Midbrain (tissue), 1 donor: ENCODE data around the gene JAKMIP2.
A peak's percentile ranks its signal among the peaks of the same experiment; 100 is the strongest.
"Not testable (repeated sequence)": the region's sequence is repeated elsewhere in the genome, so short reads cannot be mapped to it uniquely, and the experiment has no call there.

ENCODE experiments used
- DNase-seq: peaks from one replicate; lab custom pipeline; 2025; lab: John Stamatoyannopoulos, UW

JAKMIP2 gene

GRCh38 chr5:147658293-147658932, 124.1 kb downstream of the JAKMIP2 start:
- no peak for DNase-seq

GRCh38 chr5:147648597-147648996, 133.9 kb downstream of the JAKMIP2 start:
- no peak for DNase-seq

- no peak for DNase-seq
These were observed 137.3 kb downstream of the JAKMIP2 start for GRCh38 chr5:147645197-147645596.

GRCh38 chr5:147644460-147644859, 138.1 kb downstream of the JAKMIP2 start:
- no peak for DNase-seq

- DNase-seq = no peak
These were observed 139.4 kb downstream of the JAKMIP2 start for GRCh38 chr5:147643142-147643541.

- DNase-seq = no peak
These were observed 139.9 kb downstream of the JAKMIP2 start for GRCh38 chr5:147642666-147643065.

- no peak for DNase-seq
These were observed 143.2 kb downstream of the JAKMIP2 start for GRCh38 chr5:147639321-147639720.

GRCh38 chr5:147636729-147636984, 145.9 kb downstream of the JAKMIP2 start:
- DNase-seq = no peak

GRCh38 chr5:147635882-147636728, 146.4 kb downstream of the JAKMIP2 start:
- peak; percentile 18 for DNase-seq

- DNase-seq = not testable (repeated sequence)
These were observed 147.1 kb downstream of the JAKMIP2 start for GRCh38 chr5:147635439-147635838.

GRCh38 chr5:147633173-147633572, 149.4 kb downstream of the JAKMIP2 start:
- DNase-seq = no peak

GRCh38 chr5:147631428-147632003, 151.0 kb downstream of the JAKMIP2 start:
- no peak for DNase-seq

GRCh38 chr5:147629196-147629595, 153.3 kb downstream of the JAKMIP2 start:
- DNase-seq = no peak

GRCh38 chr5:147628058-147628895, 154.3 kb downstream of the JAKMIP2 start:
- DNase-seq = peak; percentile 87

GRCh38 chr5:147626464-147626863, 156.1 kb downstream of the JAKMIP2 start:
- DNase-seq = no peak

GRCh38 chr5:147621016-147621415, 161.5 kb downstream of the JAKMIP2 start:
- no peak for DNase-seq

- DNase-seq = no peak
These were observed 163.1 kb downstream of the JAKMIP2 start for GRCh38 chr5:147619281-147619878.

GRCh38 chr5:147617711-147618350, 164.7 kb downstream of the JAKMIP2 start:
- no peak for DNase-seq

- DNase-seq = no peak
These were observed 165.3 kb downstream of the JAKMIP2 start for GRCh38 chr5:147617191-147617606.

- no peak for DNase-seq
These were observed 166.1 kb downstream of the JAKMIP2 start for GRCh38 chr5:147616421-147616820.

- no peak for DNase-seq
These were observed 169.2 kb downstream of the JAKMIP2 start for GRCh38 chr5:147613359-147613758.
